ENCODE results near the gene HMCN1.

DNA sequence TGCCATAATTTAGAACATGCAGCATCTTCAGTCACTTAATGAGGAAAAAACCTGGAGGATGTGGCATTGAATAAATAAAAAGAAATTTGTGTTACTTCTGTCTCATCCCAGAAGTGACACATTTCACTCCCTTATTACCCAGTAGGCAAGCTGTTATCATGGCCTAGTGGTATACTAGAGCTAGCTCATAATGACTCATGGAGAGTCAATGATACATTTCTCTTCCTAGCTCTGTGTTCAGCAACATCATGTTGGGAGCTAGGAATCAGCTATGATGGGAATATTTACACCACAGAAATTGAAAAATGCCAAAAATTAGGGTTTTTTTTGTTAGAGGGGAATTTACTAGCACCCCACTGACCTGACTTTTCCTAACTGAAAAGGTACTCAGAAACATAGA, 182.7 kb downstream of the HMCN1 start:
- TF ChIP-seq, protein P1, sequence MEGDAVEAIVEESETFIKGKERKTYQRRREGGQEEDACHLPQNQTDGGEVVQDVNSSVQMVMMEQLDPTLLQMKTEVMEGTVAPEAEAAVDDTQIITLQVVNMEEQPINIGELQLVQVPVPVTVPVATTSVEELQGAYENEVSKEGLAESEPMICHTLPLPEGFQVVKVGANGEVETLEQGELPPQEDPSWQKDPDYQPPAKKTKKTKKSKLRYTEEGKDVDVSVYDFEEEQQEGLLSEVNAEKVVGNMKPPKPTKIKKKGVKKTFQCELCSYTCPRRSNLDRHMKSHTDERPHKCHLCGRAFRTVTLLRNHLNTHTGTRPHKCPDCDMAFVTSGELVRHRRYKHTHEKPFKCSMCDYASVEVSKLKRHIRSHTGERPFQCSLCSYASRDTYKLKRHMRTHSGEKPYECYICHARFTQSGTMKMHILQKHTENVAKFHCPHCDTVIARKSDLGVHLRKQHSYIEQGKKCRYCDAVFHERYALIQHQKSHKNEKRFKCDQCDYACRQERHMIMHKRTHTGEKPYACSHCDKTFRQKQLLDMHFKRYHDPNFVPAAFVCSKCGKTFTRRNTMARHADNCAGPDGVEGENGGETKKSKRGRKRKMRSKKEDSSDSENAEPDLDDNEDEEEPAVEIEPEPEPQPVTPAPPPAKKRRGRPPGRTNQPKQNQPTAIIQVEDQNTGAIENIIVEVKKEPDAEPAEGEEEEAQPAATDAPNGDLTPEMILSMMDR (IDR thresholded peaks at IDR 0.05; ENCODE audit: insufficient read depth, low read length, poor library complexity, severe bottlenecking), result no peak
- no peak for TF ChIP-seq EZH2phosphoT487 (conservative IDR thresholded peaks at IDR 0.05; ENCODE audit: low read length)
